ENCODE data around the gene ARG2. TPM values are rescaled to one million over a fixed set of nuclear protein-coding genes. Genes with fewer than 3 reads are reported as not detected.

Gene ARG2
- total and polyA plus RNA-seq, 9 of the 15 experiments (the other 6 are each of a cell fraction or from before 2014, with no cell fraction given) = 6.2 to 75.0 (median 17.8) TPM

GRCh38 chr14:67636361-67636919 lies 16.7 kb downstream of the ARG2 start (continued):
- TF ChIP-seq NKRF (IDR thresholded peaks at IDR 0.05; ENCODE audit: borderline replicate concordance) (no peak), CREB3 (tag; conservative IDR thresholded peaks at IDR 0.05; ENCODE audit: low read depth) (0 out of 2 replicates have a peak, but pooled peaks have one; percentile 54), RNF2 (IDR thresholded peaks at IDR 0.05) (peak; percentile 93), ZNF785 (CRISPR knock-in tag; IDR thresholded peaks at IDR 0.05) (no peak), ZBTB7A (IDR thresholded peaks at IDR 0.05; ENCODE audit: borderline replicate concordance, control insufficient read depth, low read depth, low read length) (no peak), ZBTB5 (IDR thresholded peaks at IDR 0.05) (no peak), XRCC3 (IDR thresholded peaks at IDR 0.05) (no peak), ETV5 (CRISPR knock-in tag; IDR thresholded peaks at IDR 0.05; ENCODE audit: low read depth) (peak; percentile 85; the same call in 1 of the 2 replicates), ZBTB1 (CRISPR knock-in tag; IDR thresholded peaks at IDR 0.05; ENCODE audit: borderline replicate concordance, low read depth) (no peak), GTF2B (IDR thresholded peaks at IDR 0.05; ENCODE audit: extremely low read depth, insufficient read length) (no peak), CREBBP (IDR thresholded peaks at IDR 0.05; ENCODE audit: low read depth, low read length) (no peak), ZNF445 (CRISPR knock-in tag; IDR thresholded peaks at IDR 0.05; ENCODE audit: low read depth) (no peak), ZNF282 (CRISPR knock-in tag; IDR thresholded peaks at IDR 0.05) (no peak), ZNF408 (CRISPR knock-in tag; IDR thresholded peaks at IDR 0.05; ENCODE audit: low read depth) (no peak), E2F3 (CRISPR knock-in tag; IDR thresholded peaks at IDR 0.05) (no peak), ZFP91 (CRISPR knock-in tag; IDR thresholded peaks at IDR 0.05) (no peak), ZBTB49 (CRISPR knock-in tag; IDR thresholded peaks at IDR 0.05; ENCODE audit: borderline replicate concordance) (no peak), OTX1 (CRISPR knock-in tag; IDR thresholded peaks at IDR 0.05) (no peak), SREBF2 (CRISPR knock-in tag; IDR thresholded peaks at IDR 0.05) (no peak)
